Body of pancreas (tissue), 4 donors: Measurements from ENCODE around the gene KANK2.

Source experiments
- CTCF ChIP-seq, 7 experiments: fragments of 450-650 bp in 4 of 7; fragments of 200-600 bp in 3 of 7; sonication (generic) in 3 of 7; IDR thresholded peaks; one replicate each; pipeline ENCODE4 v1.5.1; 2016 to 2019; ENCODE audit warnings: antibody characterized with exemption in 7 of 7
- POLR2A ChIP-seq, 3 donors: fragments of 450-650 bp; IDR thresholded peaks; one replicate each; pipeline ENCODE4 v1.6.1; 2016; ENCODE audit warnings: antibody characterized with exemption in 3 of 3, mild to moderate bottlenecking in 2 of 3

GRCh38 chr19:11141937-11142527, 55.3 kb downstream of the KANK2 start:
- TF ChIP-seq CTCF (IDR thresholded peaks at IDR 0.05) (no peak), POLR2A (IDR thresholded peaks at IDR 0.05) (no peak)
